Measurements from ENCODE around the gene SPIRE2.

GRCh38 chr16:89884041-89884421 is 55.8 kb downstream of the SPIRE2 start:
- TF ChIP-seq CTCF (IDR thresholded peaks at IDR 0.05): no peak
- no peak for TF ChIP-seq POLR2AphosphoS5 (IDR thresholded peaks at IDR 0.05)

Measured in gastroesophageal sphincter (tissue), 3 donors.